ENCODE data around the gene HHAT.

GRCh38 chr1:210722410-210723081 is 393.8 kb downstream of the HHAT start:
- TF ChIP-seq, protein P1, sequence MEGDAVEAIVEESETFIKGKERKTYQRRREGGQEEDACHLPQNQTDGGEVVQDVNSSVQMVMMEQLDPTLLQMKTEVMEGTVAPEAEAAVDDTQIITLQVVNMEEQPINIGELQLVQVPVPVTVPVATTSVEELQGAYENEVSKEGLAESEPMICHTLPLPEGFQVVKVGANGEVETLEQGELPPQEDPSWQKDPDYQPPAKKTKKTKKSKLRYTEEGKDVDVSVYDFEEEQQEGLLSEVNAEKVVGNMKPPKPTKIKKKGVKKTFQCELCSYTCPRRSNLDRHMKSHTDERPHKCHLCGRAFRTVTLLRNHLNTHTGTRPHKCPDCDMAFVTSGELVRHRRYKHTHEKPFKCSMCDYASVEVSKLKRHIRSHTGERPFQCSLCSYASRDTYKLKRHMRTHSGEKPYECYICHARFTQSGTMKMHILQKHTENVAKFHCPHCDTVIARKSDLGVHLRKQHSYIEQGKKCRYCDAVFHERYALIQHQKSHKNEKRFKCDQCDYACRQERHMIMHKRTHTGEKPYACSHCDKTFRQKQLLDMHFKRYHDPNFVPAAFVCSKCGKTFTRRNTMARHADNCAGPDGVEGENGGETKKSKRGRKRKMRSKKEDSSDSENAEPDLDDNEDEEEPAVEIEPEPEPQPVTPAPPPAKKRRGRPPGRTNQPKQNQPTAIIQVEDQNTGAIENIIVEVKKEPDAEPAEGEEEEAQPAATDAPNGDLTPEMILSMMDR (IDR thresholded peaks at IDR 0.05), result no peak
- no peak for TF ChIP-seq POLR2A (IDR thresholded peaks at IDR 0.05)

Measured in testis (tissue), 2 donors.